GM19438 (cell line): ENCODE results near the gene NUTM1.
A peak's percentile ranks its signal among the peaks of the same experiment; 100 is the strongest.
"Not testable (repeated sequence)": the region's sequence is repeated elsewhere in the genome, so short reads cannot be mapped to it uniquely, and the experiment has no call there.

ENCODE experiments used
- ATAC-seq: cut with Tn5 transposase; IDR thresholded peaks from one replicate; pipeline ENCODE4 v1.9.1; 2021; ENCODE audit warnings: low read depth; ENCODE audit not compliant: unreplicated experiment

Gene NUTM1

GRCh38 chr15:34336991-34337556, 6.0 kb upstream of the NUTM1 start:
- peak; percentile 16 for ATAC-seq

- peak; percentile 56 for ATAC-seq
These were observed 5.4 kb upstream of the NUTM1 start, which contains the start of gene SLC12A6 for GRCh38 chr15:34337557-34338306. Gene SLC12A6, minus strand, starts transcription at chr15:34337781. Its CDS starts 1,101 bp downstream, at chr15:34336680.

- ATAC-seq = no peak
These were observed 4.8 kb upstream of the NUTM1 start for GRCh38 chr15:34338347-34338746.

GRCh38 chr15:34339946-34340345, 3.2 kb upstream of the NUTM1 start:
- no peak for ATAC-seq

GRCh38 chr15:34341381-34342212, 1.5 kb upstream of the NUTM1 start:
- no peak for ATAC-seq

GRCh38 chr15:34342213-34342736, 840 bp upstream of the NUTM1 start:
- ATAC-seq = not testable (repeated sequence)

DNA sequence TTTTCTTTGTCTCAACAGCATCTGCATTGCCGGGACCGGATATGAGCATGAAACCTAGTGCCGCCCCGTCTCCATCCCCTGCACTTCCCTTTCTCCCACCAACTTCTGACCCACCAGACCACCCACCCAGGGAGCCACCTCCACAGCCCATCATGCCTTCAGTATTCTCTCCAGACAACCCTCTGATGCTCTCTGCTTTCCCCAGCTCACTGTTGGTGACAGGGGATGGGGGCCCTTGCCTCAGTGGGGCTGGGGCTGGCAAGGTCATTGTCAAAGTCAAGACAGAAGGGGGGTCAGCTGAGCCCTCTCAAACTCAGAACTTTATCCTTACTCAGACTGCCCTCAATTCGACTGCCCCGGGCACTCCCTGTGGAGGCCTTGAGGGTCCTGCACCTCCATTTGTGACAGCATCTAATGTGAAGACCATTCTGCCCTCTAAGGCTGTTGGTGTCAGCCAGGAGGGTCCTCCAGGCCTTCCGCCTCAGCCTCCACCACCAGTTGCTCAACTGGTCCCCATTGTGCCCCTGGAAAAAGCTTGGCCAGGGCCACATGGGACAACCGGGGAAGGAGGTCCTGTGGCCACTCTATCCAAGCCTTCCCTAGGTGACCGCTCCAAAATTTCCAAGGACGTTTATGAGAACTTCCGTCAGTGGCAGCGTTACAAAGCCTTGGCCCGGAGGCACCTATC, 5.0 kb downstream of the NUTM1 start:
- ATAC-seq = no peak

DNA sequence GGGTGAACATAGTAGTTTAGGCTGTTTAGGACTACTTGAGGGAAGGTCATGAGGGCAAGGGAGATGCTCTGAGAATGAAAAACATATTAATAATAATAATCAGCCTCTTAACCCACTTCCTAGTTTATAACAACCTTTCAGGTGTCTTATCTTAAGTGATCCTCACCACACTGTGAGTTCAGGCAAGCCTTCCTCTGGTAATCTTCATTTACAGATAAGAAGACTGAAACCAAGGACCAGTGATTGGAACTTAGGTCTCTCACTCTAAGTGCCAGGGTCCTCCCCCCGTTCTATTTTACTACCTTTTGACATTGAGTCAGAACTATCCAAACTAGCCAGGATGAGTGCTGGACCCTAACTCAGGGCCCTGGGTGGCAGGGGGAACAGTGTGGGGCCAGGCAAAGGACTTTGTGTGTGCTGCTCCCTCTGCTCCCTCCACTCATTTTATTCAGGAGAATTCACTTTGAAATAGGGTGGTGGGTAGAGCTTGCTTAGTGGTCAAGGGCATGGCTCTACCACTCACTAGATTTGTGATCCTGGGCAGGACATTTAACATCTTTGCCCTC, 5.7 kb downstream of the NUTM1 start:
- no peak for ATAC-seq

DNA sequence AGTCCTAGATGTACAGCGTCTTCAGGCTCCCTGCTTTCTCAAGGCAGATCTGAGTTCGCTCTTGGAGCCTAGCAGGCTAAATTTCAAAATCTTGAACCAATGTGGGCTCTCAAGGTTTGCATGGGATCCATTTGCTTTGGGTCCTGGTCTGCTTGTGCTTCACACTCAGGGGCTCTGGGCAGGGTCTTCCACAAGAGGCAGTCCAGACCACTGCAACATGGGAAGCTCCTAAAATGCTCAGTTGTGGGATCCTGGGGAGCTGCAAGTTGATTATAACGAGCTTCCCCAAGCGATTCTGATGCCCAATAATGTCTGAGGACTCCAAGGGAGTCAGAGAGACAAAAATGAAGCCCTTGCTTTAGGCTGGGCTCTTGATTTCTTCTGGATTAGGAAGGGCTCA, 6.7 kb downstream of the NUTM1 start:
- ATAC-seq = no peak

DNA sequence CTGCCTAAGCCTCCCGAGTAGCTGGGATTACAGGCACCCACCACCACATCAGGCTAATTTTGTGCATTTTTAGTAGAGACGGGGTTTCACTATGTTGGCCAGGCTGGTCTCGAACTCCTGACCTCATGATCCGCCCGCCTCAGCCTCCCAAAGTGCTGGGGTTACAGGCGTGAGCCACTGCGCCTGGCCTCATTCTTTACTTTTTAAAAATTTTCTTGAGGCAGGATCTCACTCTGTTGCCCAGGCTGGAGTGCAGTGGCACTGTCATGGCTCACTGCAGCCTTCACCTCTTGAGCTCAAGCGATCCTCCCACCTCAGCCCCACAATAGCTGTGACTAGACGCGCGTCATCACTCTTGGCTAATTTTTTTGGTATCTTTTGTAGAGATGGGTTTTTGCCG, 9.9 kb downstream of the NUTM1 start:
- ATAC-seq = not testable (repeated sequence)

DNA sequence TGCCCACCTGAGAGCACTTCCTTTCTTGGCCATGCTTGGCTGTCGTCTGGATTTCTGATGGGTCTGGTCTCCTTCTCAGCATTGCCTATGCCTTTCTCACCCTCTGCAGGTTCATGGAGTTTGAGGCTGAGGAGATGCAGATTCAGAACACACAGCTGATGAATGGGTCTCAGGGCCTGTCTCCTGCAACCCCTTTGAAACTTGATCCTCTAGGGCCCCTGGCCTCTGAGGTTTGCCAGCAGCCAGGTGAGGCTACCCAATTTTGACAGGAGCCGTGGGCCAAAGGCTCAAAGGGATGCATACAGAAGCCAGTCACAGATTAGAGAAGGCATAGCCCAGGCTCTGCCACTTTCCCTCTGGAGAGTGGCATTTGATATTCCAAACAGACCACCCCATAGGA, 10.5 kb downstream of the NUTM1 start:
- ATAC-seq = no peak

DNA sequence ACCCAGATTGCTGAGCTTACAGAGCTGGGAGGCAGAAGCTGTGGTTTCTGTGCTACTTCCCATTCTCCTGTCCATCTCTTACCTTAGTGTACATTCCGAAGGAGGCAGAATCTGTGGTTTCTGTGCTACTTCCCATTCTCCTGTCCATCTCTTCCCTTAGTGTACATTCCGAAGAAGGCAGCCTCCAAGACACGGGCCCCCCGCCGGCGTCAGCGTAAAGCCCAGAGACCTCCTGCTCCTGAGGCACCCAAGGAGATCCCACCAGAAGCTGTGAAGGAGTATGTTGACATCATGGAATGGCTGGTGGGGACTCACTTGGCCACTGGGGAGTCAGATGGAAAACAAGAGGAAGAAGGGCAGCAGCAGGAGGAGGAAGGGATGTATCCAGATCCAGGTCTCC, 11.2 kb downstream of the NUTM1 start:
- no peak for ATAC-seq

DNA sequence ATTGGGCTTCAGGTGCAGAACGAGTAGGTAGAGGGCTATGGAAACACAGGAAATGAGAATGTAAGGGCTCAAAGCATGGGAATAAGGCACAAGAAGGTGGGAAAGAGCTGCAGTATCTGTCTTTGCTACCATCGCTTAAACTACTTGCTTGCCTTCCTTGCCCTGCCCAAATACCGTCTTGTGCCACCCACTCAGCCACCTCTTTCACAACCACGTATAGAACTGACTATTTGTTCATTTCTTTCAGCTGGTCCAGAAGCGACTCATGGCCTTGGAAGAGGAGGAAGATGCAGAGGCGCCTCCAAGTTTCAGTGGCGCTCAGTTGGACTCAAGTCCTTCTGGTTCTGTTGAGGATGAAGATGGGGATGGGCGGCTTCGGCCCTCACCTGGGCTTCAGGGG, 12.1 kb downstream of the NUTM1 start:
- ATAC-seq = no peak

- no peak for ATAC-seq
These were observed 14.5 kb downstream of the NUTM1 start for GRCh38 chr15:34357653-34358052.

DNA sequence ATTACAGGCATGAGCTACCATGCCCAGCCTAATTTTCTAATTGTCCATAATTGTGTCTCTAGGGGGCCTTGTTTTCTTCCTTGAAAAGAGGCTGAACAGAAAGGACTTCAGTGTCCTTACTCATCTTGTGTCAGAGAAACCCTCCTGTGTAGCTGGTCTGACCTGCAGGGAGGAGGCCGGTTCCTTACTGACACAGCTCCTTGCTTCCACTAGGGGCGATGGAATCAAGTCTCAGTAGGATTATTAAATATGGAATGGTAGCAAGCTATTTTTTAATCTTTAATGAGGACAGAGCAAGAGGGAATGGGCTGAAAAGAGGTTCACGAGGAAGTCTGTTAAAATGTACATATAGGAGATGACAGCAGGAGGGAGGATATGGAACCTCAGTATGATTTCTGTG, 15.3 kb downstream of the NUTM1 start:
- no peak for ATAC-seq

DNA sequence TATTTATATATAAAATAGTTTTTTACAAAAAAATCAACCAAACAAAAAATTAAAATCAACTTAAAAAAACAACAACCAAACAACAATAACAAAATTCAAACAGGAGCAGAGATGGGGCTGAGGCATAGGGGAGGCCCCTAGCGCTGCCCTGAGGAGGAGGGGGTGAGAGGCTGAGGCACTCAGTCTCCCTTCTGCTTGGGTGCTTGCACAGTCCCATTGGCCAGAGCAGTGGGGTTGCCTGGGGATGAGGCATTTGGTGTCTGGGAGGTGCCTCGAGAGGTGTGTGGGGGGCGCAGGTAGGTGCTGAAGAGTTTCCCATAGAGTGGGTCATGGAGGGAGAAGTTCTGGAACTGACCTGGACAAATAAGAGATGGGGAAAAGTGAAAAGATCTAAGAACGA, 15.8 kb downstream of the NUTM1 start:
- ATAC-seq = no peak

DNA sequence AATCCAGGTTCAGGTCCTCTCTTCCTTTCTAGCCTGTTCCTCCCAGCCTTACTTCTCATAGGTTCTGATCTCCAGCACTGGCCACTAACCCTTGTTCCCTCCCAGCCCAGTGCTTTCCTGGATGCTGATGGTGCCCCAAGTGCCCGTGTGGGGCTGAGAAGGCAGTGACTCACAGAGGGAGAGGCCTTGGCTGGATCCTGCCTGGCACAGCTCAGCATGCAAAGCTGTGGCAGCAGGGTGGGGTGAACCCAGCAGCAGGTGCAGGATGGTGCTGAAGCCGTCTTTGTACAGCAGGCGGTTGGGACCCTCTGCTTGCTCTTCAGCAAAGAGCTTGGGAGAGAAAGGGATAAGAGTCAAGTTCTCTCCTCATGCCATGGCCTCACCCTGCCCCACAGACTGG, 16.3 kb downstream of the NUTM1 start:
- ATAC-seq = no peak

- no peak for ATAC-seq
These were observed 17.2 kb downstream of the NUTM1 start for GRCh38 chr15:34360298-34360697.

GRCh38 chr15:34361278-34361677, 18.2 kb downstream of the NUTM1 start:
- ATAC-seq = no peak

DNA sequence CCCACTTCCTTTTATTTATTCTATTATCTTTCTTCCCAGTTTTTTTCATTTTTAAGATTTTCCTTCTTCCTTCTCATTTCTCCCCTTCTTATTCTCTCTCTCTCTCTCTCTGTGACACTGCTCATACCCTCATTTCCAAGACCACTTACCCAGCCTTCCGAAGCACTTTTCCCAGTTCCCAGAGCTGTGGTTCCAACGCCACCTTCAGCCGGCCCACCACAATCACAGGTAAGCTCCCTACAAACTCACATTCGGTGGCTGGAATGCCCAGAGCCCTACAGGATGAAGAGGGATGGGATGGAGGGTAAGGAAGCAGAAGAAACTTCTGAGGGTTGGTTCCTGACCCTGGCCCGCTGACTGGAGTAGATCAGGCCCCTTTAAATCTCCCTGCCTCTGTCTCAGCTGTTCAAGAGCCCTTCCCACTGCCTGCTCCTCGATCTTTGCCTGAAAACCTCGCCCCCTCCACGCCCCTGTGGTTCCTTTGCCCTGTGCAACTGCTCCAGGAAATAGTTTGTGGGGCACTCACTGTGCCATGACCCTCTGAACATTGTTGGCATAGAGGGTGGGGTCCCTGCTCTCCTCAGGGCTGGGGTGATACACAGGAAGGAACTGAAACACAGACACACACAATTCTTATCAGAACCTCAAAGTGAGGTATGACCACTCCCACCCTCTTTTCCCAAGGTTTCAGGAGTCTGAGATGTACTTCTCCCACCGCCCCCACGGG, 19.1 kb downstream of the NUTM1 start:
- ATAC-seq = no peak
